GM12865 (cell line): ENCODE data around the gene ZNF804B.

Experiments used
- DNase-seq: peaks from one replicate; pipeline ENCODE4 v3.0.0; 2010; ENCODE audit warnings: low read depth
- H3K4me3 ChIP-seq: 2 replicates; pipeline ENCODE4 v1.5.1; 2011; ENCODE audit warnings: mild to moderate bottlenecking, low read depth, low read length, control low read depth
- TF ChIP-seq, protein P1 (sequence below): IDR thresholded peaks from 2 replicates; pipeline ENCODE4 v1.5.1; 2011; ENCODE audit warnings: low read length, control low read depth, low read depth, inconsistent platforms; ENCODE audit not compliant: insufficient read depth; ENCODE audit errors: missing control alignments

ZNF804B gene

DNA sequence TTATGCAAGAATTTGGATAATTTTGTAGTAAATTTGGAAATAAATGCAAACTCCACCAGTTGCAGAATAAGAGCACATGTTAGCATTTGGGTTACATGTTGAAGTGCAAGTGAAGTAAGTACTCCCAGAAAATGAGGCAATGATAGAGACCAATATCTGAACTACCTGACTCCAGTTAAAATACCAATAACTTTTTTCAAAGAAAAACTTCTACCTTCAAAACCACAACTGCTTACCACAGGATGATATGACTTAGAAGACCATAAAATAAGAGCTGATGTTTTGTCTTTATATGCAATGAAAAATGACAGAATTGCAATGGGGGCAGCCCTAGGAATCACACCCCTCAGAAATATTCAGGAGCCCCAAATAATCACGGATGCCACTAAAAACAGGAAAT is 597.6 kb downstream of the ZNF804B start:
- no peak for DNase-seq
- TF ChIP-seq, protein P1, sequence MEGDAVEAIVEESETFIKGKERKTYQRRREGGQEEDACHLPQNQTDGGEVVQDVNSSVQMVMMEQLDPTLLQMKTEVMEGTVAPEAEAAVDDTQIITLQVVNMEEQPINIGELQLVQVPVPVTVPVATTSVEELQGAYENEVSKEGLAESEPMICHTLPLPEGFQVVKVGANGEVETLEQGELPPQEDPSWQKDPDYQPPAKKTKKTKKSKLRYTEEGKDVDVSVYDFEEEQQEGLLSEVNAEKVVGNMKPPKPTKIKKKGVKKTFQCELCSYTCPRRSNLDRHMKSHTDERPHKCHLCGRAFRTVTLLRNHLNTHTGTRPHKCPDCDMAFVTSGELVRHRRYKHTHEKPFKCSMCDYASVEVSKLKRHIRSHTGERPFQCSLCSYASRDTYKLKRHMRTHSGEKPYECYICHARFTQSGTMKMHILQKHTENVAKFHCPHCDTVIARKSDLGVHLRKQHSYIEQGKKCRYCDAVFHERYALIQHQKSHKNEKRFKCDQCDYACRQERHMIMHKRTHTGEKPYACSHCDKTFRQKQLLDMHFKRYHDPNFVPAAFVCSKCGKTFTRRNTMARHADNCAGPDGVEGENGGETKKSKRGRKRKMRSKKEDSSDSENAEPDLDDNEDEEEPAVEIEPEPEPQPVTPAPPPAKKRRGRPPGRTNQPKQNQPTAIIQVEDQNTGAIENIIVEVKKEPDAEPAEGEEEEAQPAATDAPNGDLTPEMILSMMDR = no peak
- H3K4me3 ChIP-seq = no peak overlapping the region

DNA sequence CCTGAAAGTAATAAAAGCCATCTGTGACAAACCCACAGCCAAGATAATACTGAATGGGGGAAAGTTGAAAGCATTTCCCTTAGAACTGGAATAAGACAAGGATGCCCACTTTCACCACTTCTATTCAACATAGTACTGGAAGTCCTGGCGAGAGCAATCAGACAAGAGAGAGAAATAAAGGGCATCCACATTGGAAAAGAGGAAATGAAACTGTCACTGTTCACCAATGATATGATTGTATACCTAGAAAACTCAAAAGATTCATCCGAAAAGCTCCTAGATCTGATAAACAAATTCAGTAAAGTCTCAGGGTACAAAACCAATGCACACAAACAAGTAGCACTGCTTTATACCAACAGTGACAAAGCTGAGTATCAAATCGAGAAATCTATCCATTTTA is 617.7 kb downstream of the ZNF804B start:
- TF ChIP-seq, protein P1 = no peak
- no peak for DNase-seq
- no peak overlapping the region for H3K4me3 ChIP-seq

DNA sequence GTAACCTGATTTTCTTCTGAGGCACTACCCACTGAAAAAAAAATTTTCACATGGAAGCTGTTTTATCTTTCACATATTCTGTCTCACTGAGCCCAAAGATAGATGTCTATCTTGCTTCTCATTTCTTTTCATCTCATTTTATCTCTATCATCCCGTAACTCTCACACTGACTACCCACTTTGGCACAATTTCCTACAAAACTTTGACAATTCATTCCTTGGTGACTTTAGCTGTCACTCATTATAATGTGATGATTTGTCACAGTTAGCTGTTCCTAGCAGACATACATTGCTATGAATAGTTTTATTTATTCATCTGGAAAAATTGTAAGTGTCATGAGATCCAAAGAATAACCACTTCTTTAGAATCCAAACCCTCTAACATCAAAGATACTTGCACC is 625.9 kb downstream of the ZNF804B start:
- no peak for DNase-seq
- TF ChIP-seq, protein P1 = no peak
- no peak overlapping the region for H3K4me3 ChIP-seq
